Prostate gland (tissue), 2 donors: ENCODE results near the gene ACAA1.

Experiments used
- POLR2A ChIP-seq: fragments of 450-650 bp; IDR thresholded peaks from one replicate; pipeline ENCODE4 v1.6.1; 2016; ENCODE audit warnings: antibody characterized with exemption, mild to moderate bottlenecking
- POLR2AphosphoS5 ChIP-seq: sonication (generic); formaldehyde crosslinking; IDR thresholded peaks from one replicate; pipeline ENCODE4 v1.6.1; 2017; ENCODE audit warnings: antibody characterized with exemption
- TF ChIP-seq, protein P1 (sequence below), 4 experiments: fragments of 200-600 bp in 2 of 4; fragments of 450-650 bp in 2 of 4; sonication (generic) in 2 of 4; IDR thresholded peaks; 1 replicate in 3 of 4; 2 replicates in 1 of 4; pipeline ENCODE4 v1.5.1; 2016 to 2019; ENCODE audit warnings: antibody characterized with exemption in 4 of 4, mild to moderate bottlenecking in 2 of 4, moderate library complexity in 2 of 4

GRCh38 chr3:38089163-38089562 is 47.8 kb downstream of the ACAA1 start:
- TF ChIP-seq, protein P1, sequence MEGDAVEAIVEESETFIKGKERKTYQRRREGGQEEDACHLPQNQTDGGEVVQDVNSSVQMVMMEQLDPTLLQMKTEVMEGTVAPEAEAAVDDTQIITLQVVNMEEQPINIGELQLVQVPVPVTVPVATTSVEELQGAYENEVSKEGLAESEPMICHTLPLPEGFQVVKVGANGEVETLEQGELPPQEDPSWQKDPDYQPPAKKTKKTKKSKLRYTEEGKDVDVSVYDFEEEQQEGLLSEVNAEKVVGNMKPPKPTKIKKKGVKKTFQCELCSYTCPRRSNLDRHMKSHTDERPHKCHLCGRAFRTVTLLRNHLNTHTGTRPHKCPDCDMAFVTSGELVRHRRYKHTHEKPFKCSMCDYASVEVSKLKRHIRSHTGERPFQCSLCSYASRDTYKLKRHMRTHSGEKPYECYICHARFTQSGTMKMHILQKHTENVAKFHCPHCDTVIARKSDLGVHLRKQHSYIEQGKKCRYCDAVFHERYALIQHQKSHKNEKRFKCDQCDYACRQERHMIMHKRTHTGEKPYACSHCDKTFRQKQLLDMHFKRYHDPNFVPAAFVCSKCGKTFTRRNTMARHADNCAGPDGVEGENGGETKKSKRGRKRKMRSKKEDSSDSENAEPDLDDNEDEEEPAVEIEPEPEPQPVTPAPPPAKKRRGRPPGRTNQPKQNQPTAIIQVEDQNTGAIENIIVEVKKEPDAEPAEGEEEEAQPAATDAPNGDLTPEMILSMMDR (IDR thresholded peaks at IDR 0.05): no peak
- TF ChIP-seq POLR2A: no peak
- TF ChIP-seq POLR2AphosphoS5: no peak
